HL-60 (cell line): ENCODE results near the gene SLC36A1.

Source experiments
- CTCF ChIP-seq: IDR thresholded peaks from one replicate; pipeline ENCODE4 v1.5.1; 2011; ENCODE audit warnings: low read length, control low read depth, inconsistent platforms; ENCODE audit not compliant: insufficient read depth
- GABPA ChIP-seq: IDR thresholded peaks from 2 replicates; pipeline ENCODE4 v1.6.1; 2012; ENCODE audit warnings: low read depth
- POLR2AphosphoS5 ChIP-seq: IDR thresholded peaks from 2 replicates; pipeline ENCODE4 v1.6.1; 2012; ENCODE audit warnings: low read depth
- REST ChIP-seq: IDR thresholded peaks from 2 replicates; pipeline ENCODE4 v1.6.1; 2012; ENCODE audit warnings: low read depth; ENCODE audit not compliant: insufficient replicate concordance
- SPI1 ChIP-seq: IDR thresholded peaks from 2 replicates; pipeline ENCODE4 v1.6.1; 2012; ENCODE audit warnings: low read depth, mild to moderate bottlenecking, borderline replicate concordance

DNA sequence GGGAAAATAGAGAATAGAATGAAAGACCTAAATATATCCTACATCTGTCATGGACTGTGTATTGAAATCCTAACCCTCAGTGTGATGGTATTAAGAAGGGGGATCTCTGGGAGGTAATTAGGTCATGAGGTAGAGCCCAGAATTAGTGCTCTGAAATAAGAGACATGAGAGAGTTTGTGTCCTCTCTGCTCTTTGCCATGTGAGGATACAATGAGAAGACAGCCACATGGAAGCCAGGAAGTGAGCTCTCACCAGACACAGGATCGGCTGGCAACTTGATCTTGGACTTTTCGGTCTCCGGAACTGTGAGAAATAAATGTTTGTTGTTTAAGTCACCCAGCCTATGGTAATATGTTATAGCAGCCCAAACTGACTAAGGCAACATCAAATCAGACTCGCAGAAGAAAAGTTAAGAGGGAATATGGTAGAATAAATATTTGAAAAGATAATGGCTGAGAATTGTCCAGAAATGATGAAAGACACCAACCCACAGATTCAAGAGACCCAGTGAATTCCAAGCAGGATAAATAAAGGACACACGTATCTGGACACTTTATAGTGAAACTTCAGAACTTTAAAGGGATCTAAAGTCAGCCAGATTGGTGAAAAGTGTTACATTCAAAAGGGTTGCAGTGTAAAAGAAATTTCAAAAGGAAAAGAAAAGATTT lies 12.7 kb upstream of the SLC36A1 start:
- TF ChIP-seq CTCF (no peak), POLR2AphosphoS5 (no peak), REST (no peak), GABPA (no peak), SPI1 (no peak)
